GM19395 (cell line): Measurements from ENCODE around the gene GOLT1B.
"Not testable (repeated sequence)": the region's sequence is repeated elsewhere in the genome, so short reads cannot be mapped to it uniquely, and the experiment has no call there.

Source experiments
- ATAC-seq: cut with Tn5 transposase; IDR thresholded peaks from one replicate; pipeline ENCODE4 v1.9.1; 2021; ENCODE audit warnings: mild to moderate bottlenecking, moderate library complexity; ENCODE audit not compliant: unreplicated experiment

GOLT1B gene

GRCh38 chr12:21501258-21502163 lies at the start of gene GOLT1B, which contains the start of gene RECQL:
Gene GOLT1B, plus strand, starts transcription at chr12:21501789. Its CDS starts 135 bp downstream, at chr12:21501924.
Gene RECQL, minus strand, starts transcription at chr12:21501635. Its CDS starts 2,065 bp downstream, at chr12:21499570.
- peak; percentile 98 for ATAC-seq

GRCh38 chr12:21453312-21453852 lies 48.2 kb upstream of the GOLT1B start:
- ATAC-seq = no peak

- ATAC-seq = no peak
These were observed 45.3 kb upstream of the GOLT1B start for GRCh38 chr12:21456291-21456780.

GRCh38 chr12:21459474-21459873 lies 42.1 kb upstream of the GOLT1B start:
- ATAC-seq = no peak

GRCh38 chr12:21467334-21467733 lies 34.3 kb upstream of the GOLT1B start:
- not testable (repeated sequence) for ATAC-seq

GRCh38 chr12:21471294-21471693 lies 30.3 kb upstream of the GOLT1B start:
- ATAC-seq = no peak

- no peak for ATAC-seq
These were observed 29.3 kb upstream of the GOLT1B start for GRCh38 chr12:21472197-21472823.

- no peak for ATAC-seq
These were observed 26.0 kb upstream of the GOLT1B start for GRCh38 chr12:21475552-21475951.

GRCh38 chr12:21476949-21477348 lies 24.6 kb upstream of the GOLT1B start:
- no peak for ATAC-seq

DNA sequence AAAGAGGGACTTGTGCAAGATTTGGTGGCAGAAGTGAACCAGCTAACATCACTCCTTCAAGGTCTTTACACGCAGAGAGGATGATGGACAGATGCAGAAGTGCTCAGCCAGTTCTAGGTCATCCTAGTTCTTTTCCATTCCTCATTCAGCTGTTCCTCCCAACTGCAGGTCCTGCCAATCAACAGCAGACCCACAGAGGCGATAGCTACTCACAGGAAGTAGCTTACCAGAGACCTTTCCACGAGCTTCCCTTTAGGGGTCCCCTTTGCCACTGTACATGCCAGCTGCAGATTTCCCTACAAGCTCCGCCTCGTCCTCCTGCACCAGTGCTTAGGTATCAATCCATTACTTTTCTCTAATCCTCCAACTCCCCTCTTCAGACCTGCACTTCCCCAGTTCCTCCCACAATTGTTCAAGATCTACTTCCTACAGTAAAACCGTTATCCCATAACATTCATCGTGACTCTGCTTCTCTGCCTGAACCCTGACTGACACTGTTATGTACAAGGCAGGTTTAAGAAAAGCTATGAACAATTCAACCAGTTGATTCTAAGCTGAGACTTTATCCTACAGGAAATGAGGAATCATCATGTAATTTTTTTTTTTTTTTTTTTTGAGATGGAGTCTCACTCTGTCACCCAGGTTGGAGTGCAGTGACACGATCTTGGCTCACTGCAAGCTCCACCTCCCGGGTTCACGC lies 22.7 kb upstream of the GOLT1B start:
- no peak for ATAC-seq

GRCh38 chr12:21483531-21483930 lies 18.1 kb upstream of the GOLT1B start:
- ATAC-seq = no peak

DNA sequence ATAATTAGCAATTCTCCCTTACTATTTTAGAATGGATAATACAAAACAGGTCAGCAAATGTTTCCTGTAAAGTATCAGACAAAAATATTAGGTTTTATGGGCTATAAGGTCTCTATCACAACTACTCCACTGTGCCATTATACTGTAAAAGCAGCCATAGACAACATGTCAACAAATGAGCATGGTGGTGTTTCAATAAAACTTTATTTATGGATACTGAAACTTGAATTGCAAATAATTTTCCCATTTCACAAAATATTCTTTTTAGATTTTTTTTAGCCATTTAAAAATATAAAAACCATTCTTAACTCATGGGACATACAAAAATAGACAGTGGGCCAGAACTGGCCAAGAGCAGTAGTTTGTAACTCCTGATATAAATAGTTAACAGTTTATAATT lies 15.6 kb upstream of the GOLT1B start:
- no peak for ATAC-seq

DNA sequence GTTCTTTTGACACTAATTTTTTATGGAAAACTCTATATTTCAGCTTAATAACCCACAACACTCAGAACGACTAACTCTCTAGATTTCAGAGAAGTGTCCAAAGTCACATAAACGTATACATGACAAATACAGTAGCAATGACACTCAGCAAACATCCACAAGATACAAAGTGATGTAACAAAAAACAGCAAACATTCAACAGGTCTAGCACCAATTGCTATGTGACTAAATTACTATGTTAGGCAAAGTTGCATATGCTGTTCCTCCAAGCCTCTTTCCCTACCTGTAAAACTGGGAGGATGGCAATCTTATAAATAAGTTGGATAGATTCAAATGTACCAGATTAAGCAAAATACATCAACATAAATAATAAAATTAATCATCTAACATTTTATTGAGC lies 1.8 kb upstream of the GOLT1B start:
- ATAC-seq = no peak

GRCh38 chr12:21500786-21501257 lies 767 bp upstream of the GOLT1B start:
- ATAC-seq = peak; percentile 8

DNA sequence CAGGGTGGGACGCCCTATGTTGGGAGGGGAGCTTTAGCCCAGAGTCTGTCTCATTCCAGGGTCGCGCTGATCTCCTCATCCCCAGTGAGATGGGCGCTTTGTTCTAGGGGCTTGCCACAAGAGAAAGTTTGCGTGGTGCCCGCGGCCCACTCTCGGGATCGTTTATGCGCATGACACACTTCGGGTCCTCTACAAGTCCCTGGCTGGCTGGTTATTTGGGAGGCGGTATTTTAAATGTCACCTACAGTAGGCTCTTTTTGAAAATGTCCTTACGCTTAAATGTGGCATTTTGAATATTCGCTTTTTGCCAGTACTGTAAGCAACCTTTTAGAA lies 541 bp downstream of the GOLT1B start:
- peak; percentile 8 for ATAC-seq

- ATAC-seq = no peak
These were observed 1.3 kb downstream of the GOLT1B start for GRCh38 chr12:21502872-21503271.

DNA sequence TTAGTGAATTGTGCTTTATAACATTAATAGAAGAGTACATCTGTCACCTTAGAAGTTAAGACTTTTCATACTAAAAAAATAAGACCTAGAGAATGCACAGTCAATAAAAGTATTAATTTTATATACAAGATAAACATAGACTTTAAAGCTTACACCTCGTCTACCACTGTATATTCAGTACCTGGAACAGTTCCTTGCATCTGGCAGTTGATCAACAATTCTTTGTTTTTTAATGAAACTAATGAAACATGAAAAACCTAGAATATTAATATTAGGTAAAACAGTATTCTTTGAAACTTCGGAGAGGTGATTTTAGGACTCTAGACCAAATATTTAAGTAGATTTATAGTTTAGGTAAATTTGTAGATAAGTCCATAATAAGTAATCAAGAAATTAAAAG lies 4.3 kb downstream of the GOLT1B start:
- ATAC-seq = no peak

DNA sequence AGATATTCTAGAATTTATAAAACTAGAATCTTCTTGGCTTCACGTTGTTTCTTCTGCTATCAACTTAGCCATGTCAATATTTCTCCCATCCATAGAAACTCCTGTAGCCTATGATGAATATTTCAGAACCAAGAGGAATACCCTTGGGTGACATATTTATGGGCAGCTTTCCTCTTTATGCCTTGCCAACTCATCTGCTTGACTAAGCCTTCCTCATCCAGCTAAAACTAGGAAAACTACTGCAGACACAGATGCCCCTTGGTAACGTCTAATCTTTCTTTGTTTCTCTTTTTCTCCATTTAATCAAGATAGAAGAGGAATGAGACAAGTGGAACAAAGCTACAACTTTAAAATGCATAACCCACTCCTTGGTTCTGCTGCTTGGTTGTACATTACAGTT lies 6.3 kb downstream of the GOLT1B start:
- no peak for ATAC-seq

DNA sequence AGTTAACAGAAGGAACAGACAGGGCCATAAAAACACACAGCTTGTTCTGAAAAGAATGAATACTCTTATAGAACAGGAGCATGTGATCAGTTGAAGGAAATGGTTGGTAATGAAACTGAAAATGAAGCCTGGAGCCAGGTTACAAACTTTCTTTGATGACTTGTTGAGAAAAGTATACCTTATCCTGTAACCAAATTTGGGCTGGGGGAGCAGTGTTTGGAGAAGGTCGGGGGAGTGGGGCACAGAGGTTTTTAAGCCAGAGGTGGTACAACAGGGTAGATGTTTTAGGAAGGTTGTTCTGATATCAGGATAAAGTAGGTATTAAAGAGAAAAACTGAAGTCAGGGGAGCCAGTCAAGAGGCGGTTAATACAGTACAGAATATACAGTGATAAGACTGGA lies 8.2 kb downstream of the GOLT1B start:
- peak; percentile 95 for ATAC-seq

- ATAC-seq = no peak
These were observed 14.7 kb downstream of the GOLT1B start for GRCh38 chr12:21516281-21516680.

DNA sequence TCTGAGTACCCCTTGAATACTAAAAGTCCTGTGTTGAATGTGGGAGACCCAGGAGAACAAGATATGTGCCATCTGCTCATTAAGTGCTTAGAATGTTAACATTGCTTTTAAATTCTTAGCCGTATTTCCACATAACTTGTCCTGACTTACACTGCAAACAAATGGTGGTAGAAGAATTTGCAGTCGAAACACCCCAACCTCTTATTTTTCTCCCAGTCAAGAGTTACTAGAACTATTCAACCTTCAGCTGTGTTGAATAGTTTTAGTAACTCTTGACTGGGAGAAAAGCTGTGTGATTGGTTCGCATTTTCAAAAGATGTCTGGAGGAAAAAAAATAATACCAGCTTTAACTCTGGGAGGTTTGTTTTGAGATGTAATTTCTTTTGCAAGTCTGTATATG lies 16.9 kb downstream of the GOLT1B start:
- ATAC-seq = no peak
